GM18517 (cell line): ENCODE measurements around the gene ENKD1.
A peak's percentile ranks its signal among the peaks of the same experiment; 100 is the strongest.

ENCODE experiments used
- ATAC-seq: cut with Tn5 transposase; IDR thresholded peaks from one replicate; pipeline ENCODE4 v1.9.1; 2021; ENCODE audit warnings: mild to moderate bottlenecking, moderate library complexity; ENCODE audit not compliant: unreplicated experiment

Gene ENKD1

DNA sequence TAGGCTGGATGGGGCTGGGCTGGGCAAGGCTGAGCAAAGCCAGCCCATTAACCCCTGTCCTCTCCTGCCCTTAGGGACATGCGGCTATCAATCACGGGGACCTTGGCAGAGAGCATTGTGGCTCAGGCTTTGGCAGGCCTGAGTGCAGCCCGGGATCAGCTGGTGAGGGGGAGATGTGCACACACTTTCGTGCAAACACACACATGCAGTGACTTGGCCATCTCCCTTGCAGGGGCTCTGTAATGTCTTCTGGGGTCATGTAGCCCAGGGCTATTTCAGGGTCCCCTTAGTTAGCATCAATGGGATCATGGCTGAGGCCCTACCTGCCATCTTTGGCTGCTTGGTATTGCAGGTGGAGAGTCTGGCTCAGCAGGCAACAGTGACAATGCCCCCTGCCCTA lies 14.7 kb downstream of the ENKD1 start:
- ATAC-seq, result no peak

DNA sequence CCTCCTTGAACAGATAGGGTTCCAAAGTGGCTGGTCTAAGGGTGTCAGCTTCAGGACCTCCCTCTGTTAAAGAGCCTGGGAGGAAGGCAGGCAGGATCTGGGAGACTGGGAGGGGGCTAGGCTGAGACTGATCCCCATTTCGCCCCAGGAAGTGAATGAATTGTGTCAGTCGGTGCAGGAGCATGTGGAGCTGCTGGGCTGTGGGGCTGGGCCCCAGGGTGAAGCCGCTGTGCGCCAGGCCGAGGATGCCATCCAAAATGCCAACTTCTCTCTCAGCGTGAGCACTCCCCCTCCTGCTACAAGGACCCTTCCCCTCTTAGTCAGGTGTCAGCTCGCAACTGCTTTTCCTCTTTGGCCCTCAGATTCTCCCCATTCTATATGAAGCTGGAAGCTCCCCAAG lies 15.5 kb downstream of the ENKD1 start:
- ATAC-seq, result no peak

DNA sequence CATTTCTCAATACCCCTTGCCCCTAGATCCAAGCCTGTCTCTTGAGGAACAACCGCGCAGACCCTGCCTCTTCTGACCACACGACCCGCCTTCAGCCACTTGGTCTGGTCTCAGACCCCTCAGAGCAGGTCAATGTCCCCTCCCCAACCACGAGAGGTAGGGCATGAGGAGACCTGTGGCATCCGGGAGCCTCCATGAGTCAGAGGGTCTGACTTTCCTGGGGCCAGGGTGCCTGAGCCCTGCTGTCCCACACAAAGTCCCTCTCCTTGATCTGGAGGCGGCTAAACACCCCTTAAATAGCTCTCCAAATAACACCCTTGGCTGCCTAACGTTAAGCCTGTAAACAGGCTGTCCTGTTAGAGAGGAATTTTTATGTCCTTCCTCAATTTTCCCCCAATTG lies 16.5 kb downstream of the ENKD1 start:
- ATAC-seq, result no peak

DNA sequence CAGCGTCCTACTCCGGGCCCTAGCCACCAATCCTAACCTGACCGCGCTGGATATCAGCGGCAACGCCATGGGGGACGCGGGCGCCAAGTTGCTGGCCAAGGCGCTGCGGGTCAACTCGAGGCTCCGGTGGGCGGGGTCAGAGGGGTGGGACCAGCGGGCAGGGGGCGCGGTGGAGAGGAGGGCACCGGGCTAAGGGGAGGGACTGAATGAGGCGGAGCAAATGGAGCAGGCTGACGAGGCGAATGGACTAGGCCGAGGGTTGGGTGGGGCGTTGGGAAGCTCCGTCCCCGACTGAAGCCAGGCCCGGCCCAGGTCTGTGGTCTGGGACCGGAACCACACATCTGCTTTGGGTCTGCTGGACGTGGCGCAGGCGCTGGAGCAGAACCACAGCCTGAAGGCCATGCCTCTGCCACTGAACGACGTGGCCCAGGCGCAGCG lies 17.0 kb downstream of the ENKD1 start:
- ATAC-seq, result no peak

DNA sequence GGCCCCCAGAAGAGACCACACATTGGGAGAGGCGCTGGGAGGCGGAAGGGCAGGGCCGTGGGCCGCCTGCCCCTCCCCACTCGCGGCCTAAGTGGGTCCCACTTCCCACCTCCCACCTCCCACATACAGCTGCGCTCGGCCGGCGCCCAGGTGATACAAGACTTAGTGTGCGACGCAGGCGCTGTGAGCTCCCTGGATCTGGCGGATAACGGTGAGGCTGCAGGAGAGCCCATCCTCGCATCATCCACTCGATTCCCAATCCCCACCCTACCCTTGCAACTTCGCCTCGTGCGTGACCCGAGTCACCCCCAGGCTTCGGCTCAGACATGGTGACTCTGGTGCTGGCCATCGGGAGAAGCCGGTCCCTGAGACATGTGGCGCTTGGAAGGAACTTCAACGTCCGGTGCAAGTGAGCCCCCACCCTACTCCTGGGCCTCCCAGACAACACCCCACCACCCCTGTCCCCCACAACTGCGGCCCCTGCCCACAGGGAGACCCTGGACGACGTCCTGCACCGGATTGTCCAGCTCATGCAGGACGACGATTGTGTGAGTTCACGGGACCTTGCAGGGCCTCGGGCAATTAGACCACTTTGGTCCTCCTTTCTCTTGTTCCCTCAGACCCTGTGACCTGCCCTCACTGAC lies 17.7 kb downstream of the ENKD1 start:
- no peak for ATAC-seq

DNA sequence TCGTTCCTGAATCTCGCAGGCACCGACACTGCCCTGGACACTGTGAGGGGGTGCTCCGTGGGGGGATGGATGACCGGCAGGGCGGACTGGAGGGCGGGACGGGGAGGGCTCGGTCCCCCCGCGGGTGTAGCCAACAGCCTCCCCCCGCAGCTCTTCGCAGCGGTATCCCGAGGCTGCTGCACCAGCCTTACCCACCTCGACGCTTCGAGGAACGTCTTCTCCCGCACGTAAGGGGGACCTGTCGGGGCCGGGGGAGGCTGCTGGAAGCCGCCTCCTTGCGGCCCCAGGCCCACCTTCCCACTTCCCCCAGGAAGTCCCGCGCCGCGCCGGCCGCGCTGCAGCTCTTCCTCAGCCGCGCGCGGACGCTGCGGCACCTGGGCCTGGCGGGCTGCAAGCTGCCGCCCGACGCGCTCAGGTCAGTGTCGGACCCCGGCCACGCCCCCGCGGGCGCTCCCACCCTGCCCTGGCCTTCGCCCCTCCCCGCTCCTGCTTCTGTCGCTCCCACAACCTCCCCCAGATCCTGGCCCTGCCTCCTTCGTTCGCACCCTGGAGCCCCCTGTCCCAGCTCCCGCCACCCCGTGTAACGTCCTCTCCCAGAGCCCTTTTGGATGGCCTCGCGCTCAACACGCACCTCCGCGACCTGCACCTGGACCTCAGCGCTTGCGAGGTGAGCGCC lies 18.3 kb downstream of the ENKD1 start:
- ATAC-seq, result no peak

DNA sequence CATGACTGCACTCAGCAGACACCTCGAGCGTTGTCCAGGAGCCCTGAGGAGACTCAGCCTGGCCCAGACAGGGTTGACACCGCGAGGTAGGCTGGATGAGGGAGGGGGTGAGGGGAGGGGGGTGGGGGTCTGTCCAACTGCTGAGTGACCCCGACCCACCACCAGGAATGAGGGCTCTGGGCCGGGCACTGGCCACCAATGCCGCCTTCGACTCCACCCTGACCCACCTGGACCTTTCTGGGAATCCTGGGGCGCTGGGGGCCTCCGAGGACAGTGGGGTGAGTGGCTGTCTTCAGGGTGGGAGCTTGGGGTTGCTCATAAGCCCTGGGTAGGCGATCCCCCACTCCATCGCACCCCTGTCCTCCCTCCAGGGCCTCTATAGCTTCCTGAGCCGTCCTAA lies 18.9 kb downstream of the ENKD1 start:
- ATAC-seq, result no peak

DNA sequence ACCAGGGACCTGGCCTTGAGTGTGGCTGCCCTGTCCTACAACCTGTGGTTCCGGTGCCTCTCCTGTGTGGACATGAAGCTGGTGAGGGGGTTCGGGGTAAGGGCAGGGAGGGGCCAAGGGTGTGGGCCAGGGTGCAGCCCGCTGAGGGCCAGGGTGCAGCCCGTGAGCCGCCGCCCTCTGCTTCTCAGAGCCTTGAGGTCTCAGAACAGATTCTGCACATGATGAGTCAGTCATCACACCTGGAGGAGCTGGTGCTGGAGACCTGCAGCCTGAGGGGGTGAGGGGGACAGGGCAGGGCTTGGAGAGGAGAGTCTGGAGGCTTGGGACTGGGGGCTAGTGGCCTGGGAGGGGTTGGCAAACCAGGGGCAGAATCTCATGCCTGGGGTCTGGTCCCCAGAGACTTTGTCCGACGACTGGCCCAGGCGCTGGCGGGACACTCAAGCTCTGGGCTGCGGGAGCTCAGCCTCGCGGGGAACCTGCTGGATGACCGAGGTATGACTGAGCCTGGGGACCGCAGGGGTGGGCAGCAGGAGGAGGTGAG lies 19.4 kb downstream of the ENKD1 start:
- ATAC-seq, result no peak

DNA sequence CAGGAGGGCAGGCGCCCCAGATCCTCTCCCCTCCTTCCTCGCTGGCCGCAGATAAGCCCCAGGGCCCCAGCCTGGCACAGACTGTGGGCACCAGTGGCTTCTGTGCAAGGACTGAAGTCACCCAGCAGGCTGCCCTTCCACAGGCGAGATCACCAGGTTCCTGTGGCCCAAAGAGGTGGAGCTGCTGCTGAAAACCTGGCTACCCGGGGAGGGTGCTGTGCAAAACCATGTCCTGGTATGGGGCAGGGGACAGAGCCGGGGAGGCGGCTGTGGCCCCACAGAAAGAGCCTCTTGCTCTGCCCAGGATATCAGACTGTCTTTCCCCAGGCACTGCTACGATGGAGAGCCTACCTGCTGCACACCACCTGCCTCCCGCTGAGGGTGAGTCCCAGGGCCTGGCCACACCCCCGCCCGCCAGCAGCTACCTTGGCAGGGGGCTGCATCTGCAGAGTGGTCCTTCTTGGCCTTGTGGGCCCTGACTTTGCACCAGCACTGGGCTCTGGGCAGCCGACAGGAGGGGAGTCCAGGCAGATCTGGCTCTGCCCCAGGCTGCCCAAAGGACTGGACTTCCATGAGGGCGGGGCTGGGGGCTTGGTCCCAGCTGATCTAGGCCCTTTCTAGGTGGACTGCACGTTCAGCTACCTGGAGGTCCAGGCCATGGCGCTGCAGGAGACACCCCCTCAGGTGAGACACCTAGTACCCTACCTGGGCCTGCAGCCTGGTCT lies 21.0 kb downstream of the ENKD1 start:
- peak; percentile 9 for ATAC-seq

DNA sequence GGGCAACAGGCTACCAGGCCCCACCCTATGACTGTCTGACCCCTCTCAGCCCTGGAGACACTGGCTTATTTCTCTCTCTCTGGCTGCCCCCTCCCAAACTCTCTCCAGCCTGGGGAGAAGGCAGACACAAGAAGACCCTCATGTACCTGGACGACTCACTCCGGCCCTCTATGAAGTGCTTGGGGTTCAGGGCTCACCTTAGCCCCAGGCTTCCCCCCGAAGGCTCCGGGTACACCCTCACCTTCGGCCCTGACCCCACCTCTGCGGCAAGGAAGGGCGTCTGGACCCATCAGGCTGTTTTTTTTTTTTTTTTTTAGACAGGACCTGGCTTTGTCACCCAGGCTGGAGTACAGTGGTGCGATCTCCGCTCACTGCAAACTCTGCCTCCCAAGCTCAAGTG lies 22.5 kb downstream of the ENKD1 start:
- ATAC-seq, result no peak

DNA sequence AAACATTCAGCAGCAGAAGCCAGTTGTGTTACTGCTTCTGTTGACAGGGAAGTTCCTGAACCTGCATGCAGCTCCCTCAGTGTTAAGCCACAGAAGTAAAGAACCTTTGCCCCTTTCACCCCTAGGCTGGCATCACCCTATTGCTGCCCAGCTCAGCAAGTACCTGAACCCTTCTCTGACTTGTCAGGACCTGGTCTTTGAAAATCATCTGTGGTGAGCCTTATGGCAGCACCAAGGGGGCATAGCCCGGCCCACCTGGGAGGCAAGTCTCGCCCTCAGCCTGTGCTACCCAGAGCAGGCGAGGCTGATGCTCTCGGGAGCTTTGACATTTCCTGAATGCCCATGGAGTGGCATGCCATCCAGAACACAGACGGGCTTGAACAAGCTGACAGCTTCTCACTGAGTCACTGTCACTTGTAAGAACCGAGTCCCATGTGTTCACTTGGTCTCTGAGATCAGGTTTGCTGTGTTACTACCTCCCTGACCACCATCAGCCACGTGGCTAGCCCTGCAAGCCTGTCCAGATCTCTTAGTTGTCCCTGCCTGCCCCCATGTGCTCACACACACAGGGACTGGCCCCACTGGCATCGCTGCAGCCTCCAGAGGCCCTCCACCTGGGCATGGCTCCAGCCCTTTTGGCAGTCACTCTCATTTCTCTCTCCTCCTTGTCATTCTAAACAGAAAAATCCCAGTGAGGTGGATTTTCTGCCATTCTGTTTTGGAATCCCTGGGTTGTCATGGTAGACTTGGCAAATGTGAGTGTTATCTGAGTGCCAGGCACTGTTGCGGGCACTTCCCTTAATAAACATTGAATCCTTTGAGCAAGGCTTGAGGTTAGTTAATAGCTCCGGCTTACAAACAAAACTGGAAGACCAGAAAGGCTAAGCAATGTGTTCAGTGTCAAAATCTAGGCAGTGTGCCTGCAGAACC lies 24.5 kb downstream of the ENKD1 start:
- no peak for ATAC-seq

DNA sequence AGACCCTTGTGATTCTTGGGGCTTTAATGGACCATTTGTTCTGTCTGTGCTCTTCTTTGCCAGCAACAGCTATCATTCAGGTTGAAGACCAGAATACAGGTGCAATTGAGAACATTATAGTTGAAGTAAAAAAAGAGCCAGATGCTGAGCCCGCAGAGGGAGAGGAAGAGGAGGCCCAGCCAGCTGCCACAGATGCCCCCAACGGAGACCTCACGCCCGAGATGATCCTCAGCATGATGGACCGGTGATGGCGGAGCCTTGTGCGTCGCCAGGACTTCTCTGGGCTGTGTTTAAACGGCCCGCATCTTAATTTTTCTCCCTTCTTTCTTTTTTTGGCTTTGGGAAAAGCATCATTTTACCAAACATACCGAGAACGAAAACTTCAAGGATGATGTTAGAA lies 28.9 kb downstream of the ENKD1 start:
- no peak for ATAC-seq

DNA sequence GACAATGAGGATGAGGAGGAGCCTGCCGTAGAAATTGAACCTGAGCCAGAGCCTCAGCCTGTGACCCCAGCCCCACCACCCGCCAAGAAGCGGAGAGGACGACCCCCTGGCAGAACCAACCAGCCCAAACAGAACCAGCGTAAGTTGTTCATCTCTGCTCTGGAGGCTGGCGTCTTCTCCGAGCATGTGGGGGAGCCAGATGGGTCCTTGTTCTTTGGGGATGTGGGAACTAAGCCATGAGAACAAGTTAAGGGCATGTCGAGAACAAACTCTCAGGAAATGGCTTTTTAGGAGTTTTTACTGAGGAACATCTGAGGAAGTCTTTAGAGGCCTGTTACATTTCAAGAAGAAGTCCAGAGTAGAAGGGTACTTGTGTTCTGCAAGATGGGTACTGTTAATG lies 29.8 kb downstream of the ENKD1 start:
- no peak for ATAC-seq

DNA sequence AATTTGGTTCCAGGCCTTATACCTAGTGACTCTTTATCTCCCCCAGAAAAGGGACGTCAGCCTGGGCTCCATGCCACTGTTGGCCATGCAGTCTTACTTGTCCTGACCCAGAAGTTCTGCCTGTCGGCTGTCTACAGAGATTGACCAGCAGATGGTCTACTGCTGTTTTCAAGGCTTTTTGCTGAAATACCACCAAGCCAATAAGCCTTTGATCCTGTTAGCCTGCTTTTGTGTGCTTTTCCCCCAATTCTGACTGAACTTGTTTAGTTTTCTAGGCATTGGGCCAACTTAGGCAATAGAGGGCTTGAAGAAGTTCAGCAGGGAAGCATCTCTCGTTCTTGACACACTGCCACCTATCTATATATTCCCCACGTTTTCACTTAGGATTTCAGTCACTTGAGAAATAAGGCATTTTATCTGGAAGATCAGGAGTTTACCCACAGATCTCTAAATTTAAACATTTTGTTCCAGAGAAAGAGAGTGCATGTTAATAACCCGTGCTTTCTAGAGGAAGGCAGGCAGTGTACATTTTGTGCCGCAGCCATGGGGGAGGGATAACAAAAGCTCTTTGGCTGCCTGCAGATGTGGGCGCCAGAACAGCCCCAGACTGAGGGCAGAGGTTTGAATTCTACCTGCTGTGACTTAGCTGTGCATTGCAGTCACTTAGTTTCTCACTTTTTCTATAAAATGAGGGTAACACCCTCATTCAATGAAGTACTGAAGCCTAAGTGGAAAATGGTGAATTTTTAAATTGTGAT lies 34.0 kb downstream of the ENKD1 start:
- ATAC-seq, result no peak

DNA sequence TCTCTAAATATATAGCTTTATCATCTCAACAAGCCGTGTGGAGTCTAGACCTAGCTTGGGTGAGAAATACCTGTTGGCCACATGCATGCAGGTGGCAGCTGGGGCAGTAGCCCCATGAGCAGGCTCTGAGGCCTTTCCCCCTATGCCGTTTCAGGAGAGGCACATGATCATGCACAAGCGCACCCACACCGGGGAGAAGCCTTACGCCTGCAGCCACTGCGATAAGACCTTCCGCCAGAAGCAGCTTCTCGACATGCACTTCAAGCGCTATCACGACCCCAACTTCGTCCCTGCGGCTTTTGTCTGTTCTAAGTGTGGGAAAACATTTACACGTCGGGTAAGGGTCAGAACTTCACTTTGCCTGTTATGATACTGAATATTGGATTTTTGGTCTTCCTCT lies 38.3 kb downstream of the ENKD1 start:
- ATAC-seq, result no peak

DNA sequence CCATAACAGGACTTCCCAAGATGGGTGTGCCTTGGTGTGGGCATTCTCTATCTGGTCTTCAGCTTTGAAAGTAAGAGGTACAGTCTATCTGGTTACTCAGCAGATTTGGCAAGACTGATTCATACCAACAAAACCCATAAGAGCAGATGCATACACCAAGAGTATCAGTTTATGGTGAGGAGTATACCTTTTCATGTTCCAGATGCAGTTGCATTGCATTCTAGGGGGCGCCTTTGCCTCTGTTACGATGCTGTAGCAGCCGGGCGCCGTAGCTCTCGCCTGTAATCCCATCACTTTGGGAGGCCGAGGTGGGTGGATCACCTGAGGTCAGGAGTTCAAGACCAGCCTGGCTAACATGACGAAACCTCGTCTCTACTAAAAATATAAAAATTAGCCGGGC lies 52.7 kb downstream of the ENKD1 start:
- ATAC-seq, result no peak
